Fibroblast of peridontal ligament (primary cell): ENCODE data around the gene NRP2.
A peak's percentile ranks its signal among the peaks of the same experiment; 100 is the strongest.

Experiments
- DNase-seq: peaks from one replicate; pipeline ENCODE4 v3.0.0-alpha.2; 2010; ENCODE audit errors: extremely low read depth

Gene NRP2

GRCh38 chr2:205686056-205686782, 3.9 kb downstream of the NRP2 start:
- DNase-seq = peak; percentile 37

- no peak for DNase-seq
Measured at GRCh38 chr2:205686783-205687640, 4.7 kb downstream of the NRP2 start.

GRCh38 chr2:205687641-205687956, 5.3 kb downstream of the NRP2 start:
- no peak for DNase-seq

GRCh38 chr2:205688417-205689200, 6.3 kb downstream of the NRP2 start:
- no peak for DNase-seq

- no peak for DNase-seq
Measured at GRCh38 chr2:205689820-205690219, 7.5 kb downstream of the NRP2 start.

- peak; percentile 84 for DNase-seq
Measured at GRCh38 chr2:205692104-205692503, 9.8 kb downstream of the NRP2 start.

GRCh38 chr2:205694256-205694655, 12.0 kb downstream of the NRP2 start:
- DNase-seq = no peak

GRCh38 chr2:205695460-205695991, 13.2 kb downstream of the NRP2 start:
- peak; percentile 94 for DNase-seq

DNA sequence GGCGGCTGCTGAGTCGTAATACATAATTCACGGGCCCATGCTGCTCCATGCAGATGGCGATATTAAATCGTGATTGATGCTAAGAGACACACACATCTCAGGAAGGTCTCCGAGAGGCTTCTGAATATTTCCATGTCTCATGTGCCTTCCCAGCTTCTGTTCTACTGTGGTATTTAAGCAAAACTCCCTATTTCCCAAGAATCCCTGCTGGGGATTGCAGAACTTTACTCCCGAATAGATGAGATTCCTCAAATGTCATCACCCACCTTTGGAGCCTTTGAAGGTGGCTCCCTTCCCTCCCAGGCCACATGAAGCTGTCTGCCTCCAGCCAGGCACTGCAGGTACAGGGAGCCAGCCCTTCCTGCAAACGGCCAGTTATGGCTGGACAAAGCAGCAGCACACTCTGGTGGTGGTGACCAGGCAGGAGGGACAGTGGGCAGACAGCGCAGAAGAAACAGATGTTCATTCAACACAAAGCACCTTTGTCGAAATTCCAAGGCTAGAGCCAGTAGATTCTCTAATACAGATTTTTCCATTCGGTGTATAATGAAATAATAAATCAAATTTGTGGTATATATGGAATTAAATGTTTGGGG, 14.1 kb downstream of the NRP2 start:
- no peak for DNase-seq

GRCh38 chr2:205696927-205697441, 14.7 kb downstream of the NRP2 start:
- no peak for DNase-seq

DNA sequence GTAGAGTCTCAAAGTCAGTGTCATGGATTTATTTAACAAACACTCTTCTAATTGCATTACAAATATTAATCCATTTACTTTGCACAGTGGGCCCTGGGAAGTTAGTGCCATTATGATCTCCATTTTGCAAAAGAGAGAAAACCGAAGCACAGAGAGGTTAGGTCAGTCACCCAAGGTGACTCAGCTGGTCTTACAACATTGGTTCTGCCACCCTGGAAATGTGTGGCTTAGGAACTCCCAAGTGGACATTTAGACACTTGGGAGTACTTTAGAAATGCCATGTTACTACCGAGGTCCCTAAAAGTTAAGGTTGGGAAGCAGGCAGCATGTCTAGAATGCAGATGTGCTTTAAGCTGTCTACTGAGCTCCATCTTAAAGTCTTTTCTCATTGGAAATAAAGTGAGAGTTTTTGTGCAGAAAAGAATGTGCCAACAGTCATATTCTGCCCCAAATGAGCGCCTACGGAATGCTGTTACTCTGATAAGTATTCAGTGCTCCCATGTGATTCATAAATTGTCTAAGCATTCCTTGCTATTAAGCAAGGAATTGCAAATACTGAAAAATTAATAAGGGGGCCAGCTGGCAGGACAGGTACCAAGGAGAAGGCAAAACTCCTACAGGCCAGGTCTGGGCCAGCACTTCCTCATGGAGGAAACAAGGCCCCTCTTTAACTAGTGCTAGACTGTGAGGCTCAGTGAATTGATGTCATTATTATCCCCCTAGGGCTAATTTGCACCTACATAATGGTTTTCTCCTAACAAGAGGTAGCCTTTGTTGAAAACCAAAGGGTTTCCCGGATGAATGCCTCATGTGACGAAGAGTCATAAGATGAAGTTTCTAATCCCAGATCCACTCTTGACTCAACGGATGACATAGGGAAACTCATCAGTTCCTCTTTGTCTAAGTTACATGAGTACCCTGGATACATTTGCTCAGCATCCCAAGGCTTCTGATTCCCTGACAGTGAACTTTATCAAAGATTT, 16.3 kb downstream of the NRP2 start:
- DNase-seq = peak; percentile 48

GRCh38 chr2:205699515-205700289, 17.4 kb downstream of the NRP2 start:
- no peak for DNase-seq

GRCh38 chr2:205700331-205701132, 18.2 kb downstream of the NRP2 start:
- peak; percentile 84 for DNase-seq

DNA sequence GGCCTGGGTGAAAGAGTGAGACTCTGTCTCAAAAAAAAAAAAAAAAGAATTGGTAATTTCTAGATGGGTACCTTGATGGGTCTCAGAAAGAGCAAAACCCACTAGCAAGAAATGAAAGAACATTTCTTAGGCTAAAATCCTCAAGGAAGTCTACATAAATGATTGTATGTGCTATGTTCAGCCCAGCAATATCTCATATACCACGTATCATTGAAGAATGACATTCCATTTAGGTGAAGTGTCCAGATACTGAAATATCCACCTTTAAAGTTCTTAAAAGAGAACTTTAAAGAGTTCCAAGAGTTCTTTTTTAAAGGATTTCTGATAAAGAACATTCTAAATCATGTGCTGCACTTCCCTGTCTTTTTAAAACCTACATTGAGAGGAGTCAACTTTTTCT, 19.2 kb downstream of the NRP2 start:
- DNase-seq = no peak

GRCh38 chr2:205702576-205702975, 20.3 kb downstream of the NRP2 start:
- no peak for DNase-seq

GRCh38 chr2:205703471-205704126, 21.3 kb downstream of the NRP2 start:
- DNase-seq = no peak

DNA sequence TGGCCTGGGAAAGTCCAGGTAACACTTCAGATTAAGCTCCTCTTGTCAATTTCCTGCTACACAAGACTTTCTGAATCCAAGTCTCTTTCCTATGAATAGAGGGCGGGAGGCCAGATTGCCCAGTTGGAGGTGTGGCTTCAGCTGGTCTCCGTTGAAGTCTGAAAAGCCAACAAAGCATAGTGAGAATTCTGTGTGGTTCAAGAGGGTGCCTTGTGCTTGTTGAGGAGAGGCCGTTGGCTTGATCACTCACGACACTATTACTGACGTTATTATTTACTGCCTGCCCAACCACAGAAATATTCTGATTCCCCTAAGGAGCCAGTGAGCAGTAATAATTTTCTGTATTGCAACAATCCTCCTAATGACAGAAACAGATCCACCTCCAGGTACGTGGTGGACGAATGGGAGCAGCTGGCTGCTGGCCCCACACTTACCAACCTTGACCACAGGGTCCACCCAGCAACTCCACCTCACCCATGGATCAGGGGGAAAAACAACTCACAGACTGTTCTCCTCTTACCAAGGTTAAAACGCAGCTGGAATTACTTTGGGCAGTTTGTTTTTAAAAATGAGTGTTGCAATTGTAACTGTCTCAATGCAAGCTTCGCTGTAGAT, 21.9 kb downstream of the NRP2 start:
- peak; percentile 75 for DNase-seq
